GM12801 (cell line): ENCODE measurements around the gene HS3ST3B1.

Experiments
- CTCF ChIP-seq: IDR thresholded peaks from one replicate; pipeline ENCODE4 v1.5.1; 2011; ENCODE audit warnings: control low read depth; ENCODE audit not compliant: insufficient read length; ENCODE audit errors: extremely low read depth

Gene HS3ST3B1

GRCh38 chr17:14381606-14382005 is 80.7 kb downstream of the HS3ST3B1 start:
- no peak for TF ChIP-seq CTCF

- TF ChIP-seq CTCF: no peak
Observed at GRCh38 chr17:14387036-14387435, 86.2 kb downstream of the HS3ST3B1 start.

- no peak for TF ChIP-seq CTCF
Observed at GRCh38 chr17:14389681-14390080, 88.8 kb downstream of the HS3ST3B1 start.

- no peak for TF ChIP-seq CTCF
Observed at GRCh38 chr17:14393723-14394122, 92.8 kb downstream of the HS3ST3B1 start.

GRCh38 chr17:14395255-14395654 is 94.4 kb downstream of the HS3ST3B1 start:
- TF ChIP-seq CTCF: no peak

- TF ChIP-seq CTCF: no peak
Observed at GRCh38 chr17:14396547-14396946, 95.7 kb downstream of the HS3ST3B1 start.

GRCh38 chr17:14398766-14399165 is 97.9 kb downstream of the HS3ST3B1 start:
- no peak for TF ChIP-seq CTCF
